T-helper 1 cell treated with Interleukin-12 subunit alpha and Interleukin-12 subunit beta and Interleukin-4 antibody, amounts not matched to agents 30 ng/mL and 1 ng/mL, for 36 hours (primary cell): ENCODE data around the gene PCK1. TPM values are rescaled to one million over a fixed set of nuclear protein-coding genes. Genes with fewer than 3 reads are reported as not detected.

Source experiments
- intact Hi-C: fragments of 100-400 bp; cut with micrococcal nuclease; formaldehyde crosslinking; loops from one replicate; pipeline ENCODE4 v1.15.1; 2024
- total RNA-seq: library from RNA; stranded (reverse); gene quantifications from 2 replicates; pipeline ENCODE4 v1.2.3, GENCODE V29; 2022

Gene PCK1
- total RNA-seq, 1 donor from 2014 or later, result not detected

GRCh38 chr20:57600320-57601210 is 39.7 kb downstream of the PCK1 start:
- intact Hi-C loops, result no loop called here

GRCh38 chr20:57601211-57601570 is 40.3 kb downstream of the PCK1 start:
- intact Hi-C loops, result no loop called here

- intact Hi-C loops, result no loop called here
Measured at GRCh38 chr20:57601737-57602136, 40.8 kb downstream of the PCK1 start.

GRCh38 chr20:57603120-57603519 is 42.2 kb downstream of the PCK1 start:
- intact Hi-C loops, result no loop called here

GRCh38 chr20:57605045-57605444 is 44.1 kb downstream of the PCK1 start:
- intact Hi-C loops, result no loop called here

- intact Hi-C loops, result no loop called here
Measured at GRCh38 chr20:57605878-57606277, 45.0 kb downstream of the PCK1 start.

- intact Hi-C loops, result no loop called here
Measured at GRCh38 chr20:57608516-57608915, 47.6 kb downstream of the PCK1 start.

GRCh38 chr20:57609086-57609841 is 48.4 kb downstream of the PCK1 start:
- intact Hi-C loops, result no loop called here

GRCh38 chr20:57609842-57610167 is 48.9 kb downstream of the PCK1 start:
- intact Hi-C loops, result no loop called here

GRCh38 chr20:57610261-57610952 is 49.5 kb downstream of the PCK1 start:
- intact Hi-C loops, result no loop called here

- intact Hi-C loops, result no loop called here
Measured at GRCh38 chr20:57611586-57612311, 50.8 kb downstream of the PCK1 start.

- intact Hi-C loops, result no loop called here
Measured at GRCh38 chr20:57612436-57612835, 51.5 kb downstream of the PCK1 start.

GRCh38 chr20:57612916-57613315 is 52.0 kb downstream of the PCK1 start:
- intact Hi-C loops, result no loop called here

- intact Hi-C loops, result no loop called here
Measured at GRCh38 chr20:57613481-57613921, 52.6 kb downstream of the PCK1 start.

- intact Hi-C loops, result loop anchor here (5.0 kb wide), 2 partner anchors 773 to 1548 kb away; partner anchors contain the start of genes VAPB and ZNF831
Measured at GRCh38 chr20:57614490-57615444, 53.9 kb downstream of the PCK1 start.

GRCh38 chr20:57615445-57615811 is 54.5 kb downstream of the PCK1 start:
- intact Hi-C loops, result loop anchor here (5.0 kb wide), 2 partner anchors 772 to 1547 kb away; partner anchors contain the start of genes VAPB and ZNF831

GRCh38 chr20:57616143-57616951 is 55.4 kb downstream of the PCK1 start:
- intact Hi-C loops, result loop anchor here (5.0 kb wide), 2 partner anchors 771 to 1546 kb away; partner anchors contain the start of genes VAPB and ZNF831

- intact Hi-C loops, result loop anchor here (5.0 kb wide), 2 partner anchors 770 to 1545 kb away; partner anchors contain the start of genes VAPB and ZNF831
Measured at GRCh38 chr20:57617079-57617795, 56.3 kb downstream of the PCK1 start.
